HepG2 (cell line): Measurements from ENCODE around the gene UGT2A3. TPM values are rescaled to one million over a fixed set of nuclear protein-coding genes. Genes with fewer than 3 reads are reported as not detected.
A peak's percentile ranks its signal among the peaks of the same experiment; 100 is the strongest.

ENCODE experiments used
- CBX2 ChIP-seq, 2 experiments: fragments of 200-600 bp in 1 of 2; sonication (generic); formaldehyde crosslinking in 1 of 2; IDR thresholded peaks; 2 replicates each; pipeline versions ENCODE4 v1.7.0 to v1.8.1; 2018 to 2022; ENCODE audit warnings: low read depth in 2 of 2, low read length in 1 of 2, mild to moderate bottlenecking in 1 of 2, missing genetic modification reagents in 1 of 2
- CREBL2 ChIP-seq: sonication (generic); formaldehyde crosslinking; IDR thresholded peaks from 2 replicates; pipeline ENCODE4 v1.8.1; 2023; ENCODE audit warnings: missing genetic modification reagents, mild to moderate bottlenecking, borderline replicate concordance
- EEA1 ChIP-seq: sonication (generic); formaldehyde crosslinking; IDR thresholded peaks from 2 replicates; pipeline ENCODE4 v1.5.1; 2020; ENCODE audit warnings: mild to moderate bottlenecking, missing genetic modification reagents, borderline replicate concordance
- FLYWCH1 ChIP-seq: sonication (generic); formaldehyde crosslinking; IDR thresholded peaks from 2 replicates; pipeline ENCODE4 v1.8.1; 2023; ENCODE audit warnings: mild to moderate bottlenecking, missing genetic modification reagents
- HOXA3 ChIP-seq: sonication (generic); formaldehyde crosslinking; IDR thresholded peaks from 2 replicates; pipeline ENCODE4 v1.5.0; 2020; ENCODE audit warnings: missing genetic modification reagents
- IRF1 ChIP-seq: sonication (generic); formaldehyde crosslinking; IDR thresholded peaks from 2 replicates; pipeline ENCODE4 v1.4.0; 2020; ENCODE audit warnings: low read depth, mild to moderate bottlenecking, missing genetic modification reagents
- ISX ChIP-seq: sonication (generic); formaldehyde crosslinking; conservative IDR thresholded peaks from 2 replicates; pipeline ENCODE4 v1.5.0; 2020; ENCODE audit warnings: missing genetic modification reagents
- MTF2 ChIP-seq: sonication (generic); formaldehyde crosslinking; IDR thresholded peaks from 2 replicates; pipeline ENCODE4 v1.5.0; 2020; ENCODE audit warnings: missing genetic modification reagents, borderline replicate concordance
- RERE ChIP-seq: IDR thresholded peaks from 2 replicates; pipeline ENCODE4 v1.6.1; 2016; ENCODE audit warnings: low read depth, missing genetic modification reagents, missing compliant biosample characterization
- RXRB ChIP-seq: IDR thresholded peaks from 2 replicates; pipeline ENCODE4 v1.6.1; 2016; ENCODE audit warnings: borderline replicate concordance, missing genetic modification reagents, missing compliant biosample characterization
- SMAD1 ChIP-seq: sonication (generic); formaldehyde crosslinking; IDR thresholded peaks from 2 replicates; pipeline ENCODE4 v1.4.0; 2020; ENCODE audit warnings: missing genetic modification reagents, low read depth, mild to moderate bottlenecking, borderline replicate concordance
- SOX13 ChIP-seq, 3 experiments: fragments of 450-650 bp in 1 of 3; sonication (generic) in 1 of 3; formaldehyde crosslinking in 1 of 3; IDR thresholded peaks in 2 of 3; conservative IDR thresholded peaks in 1 of 3; 2 replicates each; pipeline versions ENCODE4 v1.5.0 to v1.6.1; 2016 to 2020; ENCODE audit warnings: antibody characterized with exemption in 1 of 3, mild to moderate bottlenecking in 1 of 3, missing compliant biosample characterization in 1 of 3, missing genetic modification reagents in 1 of 3, moderate library complexity in 1 of 3
- TIGD3 ChIP-seq: sonication (generic); formaldehyde crosslinking; IDR thresholded peaks from 2 replicates; pipeline ENCODE4 v1.5.1; 2020; ENCODE audit warnings: mild to moderate bottlenecking, missing genetic modification reagents, borderline replicate concordance
- TRIM24 ChIP-seq: sonication (generic); formaldehyde crosslinking; IDR thresholded peaks from 2 replicates; pipeline ENCODE4 v1.8.0; 2022; ENCODE audit warnings: mild to moderate bottlenecking, missing genetic modification reagents
- ZFP90 ChIP-seq: sonication (generic); formaldehyde crosslinking; IDR thresholded peaks from 2 replicates; pipeline ENCODE4 v1.8.0; 2022; ENCODE audit warnings: missing genetic modification reagents, mild to moderate bottlenecking, inconsistent platforms, borderline replicate concordance
- ZNF33B ChIP-seq: sonication (generic); formaldehyde crosslinking; IDR thresholded peaks from 2 replicates; pipeline ENCODE4 v1.5.1; 2020; ENCODE audit warnings: mild to moderate bottlenecking, missing genetic modification reagents
- ZNF34 ChIP-seq: sonication (generic); formaldehyde crosslinking; IDR thresholded peaks from 2 replicates; pipeline ENCODE4 v1.4.0; 2020; ENCODE audit warnings: mild to moderate bottlenecking, missing genetic modification reagents, borderline replicate concordance
- ZNF709 ChIP-seq: sonication (generic); formaldehyde crosslinking; IDR thresholded peaks from 2 replicates; pipeline ENCODE4 v1.5.0; 2020; ENCODE audit warnings: mild to moderate bottlenecking, missing genetic modification reagents
- polyA plus RNA-seq, 8 experiments: library from polyadenylated mRNA; depleted of rRNA in 3 of 8; stranded (reverse) in 7 of 8; unstranded in 1 of 8; fragments of >200 nt; fragmentation: Illumina TruSeq in 4 of 8; extraction: Trizol in 4 of 8; gene quantifications; 2 replicates each; pipeline versions ENCODE4 v1.2.1 to v1.2.3, GENCODE V29; 2011 to 2016; ENCODE audit warnings: low read depth in 4 of 8, missing spikeins in 1 of 8, mixed read lengths in 1 of 8; ENCODE audit not compliant: insufficient read depth in 1 of 8
- total RNA-seq, 5 experiments: library from RNA; depleted of rRNA; stranded (reverse); fragments of >200 nt; fragmentation: Illumina TruSeq; extraction: Trizol; gene quantifications; 2 replicates each; pipeline ENCODE4 v1.2.3, GENCODE V29; 2016; ENCODE audit warnings: low read depth in 1 of 5

UGT2A3 gene
- total and polyA plus RNA-seq, 2 of the 13 experiments (the other 11 are each of a cell fraction or from before 2014, with no cell fraction given), result 61.3 to 97.2 TPM

GRCh38 chr4:68883870-68884269 lies 67.7 kb downstream of the UGT2A3 start (continued):
- TF ChIP-seq ZFP90 (CRISPR knock-in tag) (peak; percentile 99), SOX13 (IDR thresholded peaks at IDR 0.05) (peak; percentile 23; the same call in 1 of the 2 replicates), SOX13 (CRISPR knock-in tag; conservative IDR thresholded peaks at IDR 0.05 in 1 of 2, IDR thresholded peaks at IDR 0.05 in 1 of 2) (peak in 1 of 2 experiments; percentile 77; a peak in 2 of 4 replicates), MTF2 (CRISPR knock-in tag) (no peak), TIGD3 (no peak), IRF1 (CRISPR knock-in tag) (no peak), ZNF33B (CRISPR knock-in tag) (no peak), SMAD1 (CRISPR knock-in tag) (no peak), ZNF34 (CRISPR knock-in tag) (no peak), FLYWCH1 (CRISPR knock-in tag) (no peak), TRIM24 (CRISPR knock-in tag) (no peak), CREBL2 (CRISPR knock-in tag) (no peak), HOXA3 (0 out of 2 replicates have a peak, but pooled peaks have one; percentile 13), EEA1 (no peak), RERE (CRISPR knock-in tag) (no peak), ZNF709 (no peak), ISX (CRISPR knock-in tag) (no peak), CBX2 (IDR thresholded peaks at IDR 0.05; ENCODE audit: low read depth, low read length) (no peak), CBX2 (CRISPR knock-in tag; IDR thresholded peaks at IDR 0.05; ENCODE audit: low read depth) (no peak), RXRB (CRISPR knock-in tag) (0 out of 2 replicates have a peak, but pooled peaks have one; percentile 25)
